ENCODE results near the gene LRMDA. TPM values are rescaled to one million over a fixed set of nuclear protein-coding genes. Genes with fewer than 3 reads are reported as not detected.

LRMDA gene
- total RNA-seq, 1 donor from 2014 or later = not detected

DNA sequence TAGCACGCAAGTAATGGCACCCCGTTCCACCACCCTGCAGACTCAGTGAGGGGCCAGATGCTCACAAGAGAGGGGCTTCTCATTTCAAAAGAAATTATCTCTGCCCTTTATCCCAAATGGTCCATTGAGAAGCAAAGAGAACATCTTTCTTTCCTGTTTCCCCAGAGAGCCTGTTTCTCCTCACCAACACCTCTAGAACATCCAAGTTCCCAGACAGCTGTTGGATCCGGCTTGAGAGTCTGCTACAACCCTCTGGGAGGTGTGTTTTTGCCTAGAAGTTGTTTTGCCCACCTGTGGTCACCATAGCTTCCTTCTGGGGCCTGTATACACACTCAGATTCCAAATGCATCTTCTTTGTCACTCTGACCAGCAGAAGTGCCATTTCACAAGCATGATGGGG lies 637.4 kb downstream of the LRMDA start:
- intact Hi-C loops (cut with micrococcal nuclease) = no loop called here

DNA sequence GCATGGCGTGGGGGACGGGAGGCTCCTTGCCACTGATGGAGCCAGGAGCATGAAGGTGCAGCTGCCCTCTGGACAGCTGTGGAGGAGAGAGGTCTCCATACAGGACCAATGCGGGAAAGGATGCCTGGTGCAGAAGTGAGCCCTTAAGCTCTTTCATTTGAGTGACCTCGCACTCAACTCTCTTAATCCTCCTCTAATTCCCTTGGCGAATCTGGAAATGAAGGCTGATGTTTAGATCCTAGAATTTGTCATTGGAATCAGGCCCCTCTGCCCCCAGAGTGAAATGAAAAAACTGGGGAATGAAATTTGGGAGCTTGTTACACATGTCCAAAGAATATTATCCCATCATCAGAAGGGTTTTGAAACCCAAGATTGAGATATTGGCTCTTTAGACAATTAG lies 639.5 kb downstream of the LRMDA start:
- intact Hi-C loops (cut with micrococcal nuclease) = no loop called here

DNA sequence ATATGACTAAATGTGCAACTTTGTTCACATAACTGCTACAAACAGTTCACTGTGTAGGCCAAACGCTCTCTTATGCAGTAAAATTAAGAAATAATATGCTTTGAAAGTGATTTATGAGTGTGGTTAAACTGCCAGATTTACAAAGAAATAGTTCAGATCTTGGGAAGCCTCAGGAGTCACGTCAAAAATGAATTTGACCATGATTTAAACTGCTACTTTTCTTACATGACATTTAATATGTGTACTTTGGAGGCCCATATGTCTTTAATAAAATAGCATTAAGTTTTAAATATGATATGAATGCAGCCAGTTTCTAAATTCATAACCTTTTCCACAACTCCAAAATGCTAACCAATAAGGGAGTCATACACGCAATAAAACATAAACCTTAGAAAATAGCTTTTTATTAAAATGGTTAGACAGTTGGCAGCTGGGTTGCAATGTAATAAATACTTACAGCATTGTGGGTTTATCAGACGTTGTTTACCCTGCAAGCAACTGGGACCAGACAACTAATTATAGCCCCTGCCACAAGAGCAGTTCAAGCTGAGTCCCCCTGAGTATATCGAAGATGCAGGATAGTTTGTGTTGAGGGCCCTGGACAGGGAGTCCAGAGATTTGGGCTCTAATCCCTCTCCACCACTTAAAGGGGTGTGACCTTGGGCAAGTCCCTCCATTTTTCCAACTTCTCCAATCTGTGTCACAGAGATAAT lies 640.4 kb downstream of the LRMDA start:
- intact Hi-C loops (cut with micrococcal nuclease) = no loop called here

DNA sequence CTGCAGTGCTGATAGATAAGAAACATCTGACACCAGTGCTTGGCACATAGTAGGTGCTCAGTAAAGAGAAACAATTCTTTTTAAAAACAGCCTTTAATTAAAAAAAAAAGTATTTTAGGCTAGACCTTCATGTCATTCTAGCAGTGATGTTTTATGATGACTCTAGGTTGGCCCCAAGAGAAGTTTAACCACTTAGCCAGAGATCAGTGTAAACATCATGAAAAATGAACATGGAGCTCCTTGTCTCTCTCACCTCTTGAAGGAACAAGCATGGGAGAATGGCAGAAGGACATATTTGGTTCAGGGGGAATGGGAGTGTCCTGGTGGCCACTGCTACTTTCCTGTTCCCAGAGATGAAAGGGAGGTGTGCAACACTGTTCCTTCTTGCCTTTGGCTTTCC lies 641.0 kb downstream of the LRMDA start:
- intact Hi-C loops (cut with micrococcal nuclease) = no loop called here

DNA sequence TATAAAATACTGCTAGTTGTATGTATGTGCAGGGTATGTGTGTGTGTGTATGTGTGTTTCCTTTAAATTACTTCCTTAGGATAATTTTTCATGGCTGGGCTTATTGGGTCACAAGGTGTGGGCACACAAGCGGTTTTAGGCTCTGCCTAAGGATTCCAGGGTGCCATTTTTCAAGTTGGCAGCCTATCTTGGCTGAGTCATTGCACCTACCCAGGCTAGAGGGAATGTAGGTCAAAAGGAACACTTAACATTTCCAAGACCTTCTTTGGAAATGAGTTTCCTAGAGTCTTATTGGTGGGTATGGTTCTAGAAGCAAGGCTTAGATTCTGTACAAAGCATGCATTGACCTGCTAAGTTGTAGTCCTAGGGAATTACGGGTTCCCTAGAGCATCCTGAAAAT lies 642.1 kb downstream of the LRMDA start:
- intact Hi-C loops (cut with micrococcal nuclease) = no loop called here

DNA sequence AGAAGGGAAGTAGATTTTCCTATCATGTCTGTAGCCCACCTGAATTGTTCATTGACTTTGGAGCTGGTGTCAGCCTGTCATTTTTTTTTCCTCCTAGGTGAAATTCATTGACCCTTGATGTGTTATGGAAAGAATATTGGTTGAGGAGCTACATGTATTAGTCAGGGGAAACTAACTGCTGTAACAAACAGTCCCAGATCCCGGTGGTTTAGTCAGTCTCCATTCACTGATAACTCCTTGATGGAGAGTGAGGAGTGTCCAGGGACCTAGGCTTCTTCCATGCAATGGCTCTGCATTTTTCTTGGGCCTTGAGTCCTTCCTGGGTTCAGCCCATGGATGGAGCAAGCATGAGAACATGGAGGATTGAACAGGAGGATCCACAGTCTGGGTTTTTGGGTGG lies 643.2 kb downstream of the LRMDA start:
- intact Hi-C loops (cut with micrococcal nuclease) = no loop called here

DNA sequence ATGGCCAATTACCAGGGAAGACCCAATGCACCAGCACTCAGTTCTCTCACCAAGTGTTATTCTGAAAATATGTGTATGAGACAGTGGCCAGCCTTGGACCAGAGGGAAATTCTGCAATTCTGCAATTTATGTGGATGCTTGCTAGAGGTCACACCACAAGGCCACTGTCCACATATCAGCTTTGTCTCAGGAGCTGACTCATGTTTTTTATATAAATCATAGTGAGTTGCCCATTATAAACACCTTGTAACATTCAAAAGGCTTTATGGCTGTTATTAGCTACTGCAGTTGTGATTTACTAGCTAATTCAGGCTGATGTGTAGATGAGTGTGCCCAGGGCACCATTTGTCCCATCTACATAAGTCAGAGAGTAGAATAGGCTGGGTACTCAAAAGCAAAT lies 649.0 kb downstream of the LRMDA start:
- intact Hi-C loops (cut with micrococcal nuclease) = no loop called here

DNA sequence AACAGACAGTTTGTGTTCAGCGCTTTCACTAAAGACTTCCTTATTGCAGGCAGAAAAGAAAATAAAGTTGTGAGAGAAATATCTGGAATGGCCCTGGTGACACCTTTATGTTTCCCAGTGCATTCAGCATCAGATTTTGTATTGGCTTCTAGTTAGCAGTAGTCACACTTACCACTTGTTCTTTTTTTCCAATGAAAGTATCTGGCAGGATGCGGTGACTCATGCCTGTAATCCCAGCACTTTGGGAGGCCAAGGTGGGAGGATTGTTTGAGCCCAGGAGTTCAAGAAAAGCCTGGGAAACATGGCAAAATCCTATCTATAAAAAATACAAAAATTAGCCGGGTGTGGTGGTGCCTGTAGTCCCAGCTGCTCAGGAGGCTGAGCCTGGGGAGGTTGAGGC lies 649.6 kb downstream of the LRMDA start:
- intact Hi-C loops (cut with micrococcal nuclease) = no loop called here

DNA sequence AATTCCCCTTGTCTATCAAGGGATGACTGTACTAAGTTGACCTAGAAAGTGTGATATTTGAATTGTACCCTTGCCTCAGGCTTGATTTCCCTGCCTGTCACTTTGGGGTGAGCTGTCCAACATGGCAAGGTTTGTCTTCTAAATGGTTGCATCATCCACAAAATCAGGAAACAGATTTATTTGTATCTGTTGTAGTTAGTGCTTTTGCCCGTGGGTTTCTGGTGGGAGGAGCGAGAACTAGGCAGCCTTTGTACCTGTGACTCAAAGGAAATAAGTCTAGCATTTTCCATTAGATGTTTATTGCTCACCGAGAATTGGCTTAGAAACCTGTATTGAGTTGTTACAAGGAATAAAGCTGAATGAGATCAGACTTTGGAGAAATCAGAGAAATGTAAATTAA lies 650.8 kb downstream of the LRMDA start:
- intact Hi-C loops (cut with micrococcal nuclease) = no loop called here

DNA sequence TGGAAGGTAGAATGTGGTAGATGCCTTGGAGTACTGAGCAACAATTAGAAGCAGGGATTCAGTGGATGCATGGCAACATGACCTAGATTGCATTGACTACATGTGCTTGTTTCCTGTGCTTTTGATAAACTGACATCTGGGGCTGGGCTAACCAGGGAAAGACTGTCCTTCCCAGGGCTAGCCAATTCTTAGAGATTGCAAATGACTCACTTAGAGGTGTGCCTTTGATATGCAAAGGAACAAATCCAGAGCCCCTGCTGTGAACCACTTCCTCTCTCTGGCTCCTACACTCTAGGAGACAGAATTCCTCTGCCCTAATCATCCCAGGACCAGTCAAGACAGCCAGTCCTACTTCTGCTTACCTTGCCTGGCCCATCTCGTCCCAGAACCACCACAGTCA lies 651.5 kb downstream of the LRMDA start:
- intact Hi-C loops (cut with micrococcal nuclease) = no loop called here

DNA sequence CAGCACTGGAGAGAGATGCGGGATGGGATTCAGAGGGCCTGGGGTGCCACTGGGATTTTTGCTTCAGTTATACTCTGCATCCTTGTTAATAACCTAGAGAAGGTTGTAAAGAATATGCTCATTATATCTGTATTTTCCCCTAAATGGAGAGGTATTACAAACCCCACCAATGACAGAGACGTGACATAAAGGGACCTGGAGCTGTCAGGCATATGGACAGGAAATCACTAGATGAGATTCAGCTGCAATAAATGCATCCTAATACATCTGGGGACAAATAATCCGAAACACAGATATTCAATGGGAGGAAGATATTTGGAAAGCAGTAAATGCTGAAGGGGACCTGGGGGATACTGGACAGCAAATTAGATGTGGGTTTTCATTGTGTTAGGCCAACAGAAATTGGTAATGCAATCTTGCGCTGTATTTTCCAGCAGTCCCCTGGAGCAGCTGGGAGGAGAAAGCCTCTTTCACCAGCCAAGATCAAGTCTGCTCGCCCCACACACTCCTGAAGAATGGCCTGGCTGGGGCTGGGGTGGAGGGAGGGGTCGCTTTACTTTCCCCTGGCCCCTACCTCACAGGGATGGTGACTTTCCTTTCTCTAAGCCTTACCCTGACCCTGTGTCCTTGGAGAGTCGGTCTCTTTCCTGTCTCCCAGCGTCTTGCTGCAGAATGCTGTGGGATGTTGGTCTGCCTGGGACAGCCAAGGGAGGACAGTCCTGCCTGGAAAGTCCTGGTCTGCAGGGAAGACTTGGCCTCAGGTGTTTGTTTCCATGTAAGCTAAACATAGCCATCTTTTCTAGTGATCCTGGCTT lies 653.8 kb downstream of the LRMDA start:
- intact Hi-C loops (cut with micrococcal nuclease) = no loop called here

DNA sequence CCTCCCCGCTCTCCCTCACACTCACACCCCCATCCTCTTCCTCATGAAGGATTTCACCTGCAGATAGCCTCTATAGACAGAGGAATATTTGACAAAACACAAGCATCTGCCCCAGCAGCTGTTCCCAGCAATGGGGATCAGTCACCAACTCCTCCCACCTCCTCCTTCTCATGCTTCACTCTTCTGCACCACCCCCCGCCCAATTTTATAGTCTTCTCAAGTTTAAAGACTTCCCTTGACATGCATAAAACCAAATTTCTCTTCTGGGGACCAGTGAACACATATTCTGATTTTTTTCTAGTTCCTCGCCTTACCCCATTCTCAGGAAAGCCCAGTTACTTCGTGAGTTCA lies 654.4 kb downstream of the LRMDA start:
- intact Hi-C loops (cut with micrococcal nuclease) = no loop called here

DNA sequence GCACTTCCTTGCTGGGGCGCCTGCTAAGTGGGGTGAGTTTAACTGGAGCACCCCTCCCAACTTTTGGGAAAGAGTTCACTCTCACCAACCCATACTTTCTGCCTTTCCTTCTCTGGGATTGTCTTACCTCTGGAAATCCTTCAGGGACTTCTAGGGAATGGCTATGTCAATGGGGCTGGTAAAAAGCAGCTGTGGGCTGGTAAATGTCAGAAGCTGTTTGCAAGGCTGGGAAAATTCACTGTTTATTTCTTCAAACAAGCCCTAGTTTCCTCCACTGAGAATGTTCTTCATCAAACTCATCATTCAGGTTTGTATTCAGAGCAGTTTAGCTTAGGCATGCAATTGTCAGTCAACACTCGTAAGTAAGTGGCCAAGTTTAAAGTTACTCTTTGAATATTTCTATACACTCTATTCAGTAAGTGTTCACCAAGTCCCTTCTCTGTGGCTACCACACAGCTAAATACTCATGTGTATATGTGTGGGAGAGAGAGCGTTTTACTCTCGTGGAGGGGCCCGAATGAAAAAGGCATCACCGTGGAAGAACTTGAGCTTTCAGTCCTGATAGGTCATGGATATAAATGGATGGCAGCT lies 654.8 kb downstream of the LRMDA start:
- intact Hi-C loops (cut with micrococcal nuclease) = no loop called here

DNA sequence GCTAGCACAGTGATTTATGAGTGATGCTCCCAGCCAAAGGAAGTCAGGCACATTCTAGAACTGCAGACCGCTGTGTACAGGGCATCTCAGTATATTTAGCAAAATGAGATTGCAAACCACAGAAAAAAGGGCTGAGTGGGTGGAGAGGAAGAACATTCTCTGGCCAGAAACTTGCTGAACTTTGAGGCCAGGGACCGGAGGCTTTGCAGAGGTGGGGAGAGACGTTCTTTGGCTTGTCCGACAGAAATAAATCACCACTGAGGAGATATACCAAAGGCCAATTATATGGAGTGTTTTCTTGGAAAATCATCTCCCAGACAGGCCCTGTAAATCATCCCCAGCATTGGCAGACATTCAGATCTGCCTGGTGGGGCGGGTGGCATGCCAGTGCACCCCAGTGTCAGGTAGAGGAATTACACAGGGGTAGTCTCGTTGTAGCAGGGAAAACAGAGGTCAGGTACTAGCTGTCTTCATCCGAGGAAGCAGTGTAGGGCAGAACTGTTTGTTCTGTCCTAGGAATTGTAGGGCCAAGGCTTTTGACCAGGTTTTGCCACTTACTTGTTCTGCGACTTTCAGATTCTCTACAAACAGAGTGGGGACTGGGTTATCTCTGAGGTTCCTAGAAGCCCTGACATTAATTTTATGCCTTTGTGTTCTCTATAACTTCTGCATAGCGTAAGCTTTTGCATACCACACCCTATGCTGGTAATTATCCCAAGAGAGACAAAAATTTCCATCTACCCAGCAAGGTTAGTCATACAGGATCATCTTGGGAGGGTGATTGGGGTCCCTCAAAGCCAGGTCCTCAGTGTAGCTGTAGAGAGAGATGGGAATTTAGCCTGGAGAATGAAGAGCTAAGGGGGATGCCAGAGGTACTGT lies 655.6 kb downstream of the LRMDA start:
- intact Hi-C loops (cut with micrococcal nuclease) = no loop called here

DNA sequence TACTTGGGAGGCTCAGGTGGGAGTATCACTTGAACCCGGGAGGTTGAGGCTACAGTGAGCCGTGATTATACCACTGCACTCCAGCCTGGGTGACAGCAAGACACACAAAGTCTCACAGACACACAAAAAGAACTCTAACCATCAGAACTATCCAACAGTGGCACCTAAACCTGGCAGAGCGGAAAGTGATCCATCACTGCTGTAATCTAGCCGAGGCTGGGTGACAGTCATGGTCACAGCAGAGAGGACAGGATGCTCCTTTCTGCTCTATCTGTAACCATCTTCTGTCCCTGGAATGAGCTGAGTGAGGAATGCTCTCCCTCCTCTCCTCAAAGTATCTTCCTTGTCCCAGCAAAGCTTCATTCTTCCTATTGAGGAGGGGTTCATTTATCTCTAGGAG lies 656.6 kb downstream of the LRMDA start:
- intact Hi-C loops (cut with micrococcal nuclease) = no loop called here

DNA sequence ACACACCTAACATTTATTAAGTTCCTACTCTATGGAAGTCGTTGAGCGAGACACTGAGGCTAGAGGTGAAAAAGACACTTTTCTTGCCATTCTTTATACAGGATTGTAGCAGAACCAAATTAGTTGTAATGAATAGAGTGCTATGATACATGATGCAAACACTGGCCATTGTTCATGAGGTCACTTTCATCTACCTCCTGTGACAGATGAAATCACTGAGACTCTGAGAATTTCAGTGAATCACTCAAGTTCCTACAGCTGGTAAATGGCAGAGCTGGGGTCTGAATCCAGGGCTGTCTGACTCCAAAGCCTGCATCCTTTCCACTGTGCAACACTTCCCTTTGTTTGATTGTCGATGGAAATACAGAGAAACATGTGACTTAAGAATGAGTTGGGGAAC lies 657.6 kb downstream of the LRMDA start:
- intact Hi-C loops (cut with micrococcal nuclease) = no loop called here

DNA sequence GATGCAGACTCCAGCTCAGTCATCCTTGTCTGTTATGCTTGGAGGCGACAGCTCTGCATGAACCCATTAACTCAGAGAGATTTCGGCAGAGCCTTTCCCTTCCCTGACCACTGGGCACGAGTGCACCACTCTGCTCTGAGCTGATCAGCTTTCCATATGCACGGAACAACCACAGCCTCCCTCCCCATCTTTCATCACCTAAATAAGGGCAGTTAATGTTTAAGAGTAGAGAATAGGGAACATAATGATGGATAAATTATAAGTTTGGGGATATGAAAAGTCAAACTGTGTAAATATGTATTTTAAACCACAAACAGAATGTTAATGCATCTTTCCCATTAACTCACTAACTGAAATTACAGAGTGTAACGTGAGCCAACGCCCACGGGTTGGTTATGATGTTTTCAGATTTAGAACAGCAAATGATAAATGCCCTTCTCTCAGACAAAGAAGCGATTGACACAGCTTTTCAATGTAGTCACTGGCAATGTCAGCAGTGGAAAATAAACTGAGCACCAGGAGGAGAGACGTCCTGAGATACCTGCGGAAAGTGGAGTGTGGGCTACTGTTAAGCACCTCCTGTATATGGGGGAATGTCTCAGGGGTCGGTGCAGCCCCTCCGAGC lies 658.2 kb downstream of the LRMDA start:
- intact Hi-C loops (cut with micrococcal nuclease) = no loop called here

DNA sequence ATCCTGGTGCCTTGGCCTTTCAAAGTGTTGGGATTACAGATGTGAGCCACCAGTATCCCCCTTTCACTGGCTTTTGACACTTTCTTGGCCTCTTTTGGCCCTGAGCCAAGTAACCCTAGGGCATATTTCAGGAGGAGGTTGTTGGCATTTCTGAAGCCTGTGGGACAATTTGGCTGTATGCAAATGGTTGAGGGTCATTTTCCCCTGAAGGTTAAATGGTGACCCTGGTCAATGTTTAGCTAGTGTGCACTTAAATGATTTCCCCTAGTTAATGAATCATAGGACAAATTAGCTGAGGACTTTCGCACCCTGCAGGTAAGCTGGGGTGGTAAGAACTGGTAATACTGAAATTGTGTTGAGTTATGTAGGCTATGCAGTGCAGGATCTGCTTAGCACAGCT lies 660.5 kb downstream of the LRMDA start:
- intact Hi-C loops (cut with micrococcal nuclease) = no loop called here

DNA sequence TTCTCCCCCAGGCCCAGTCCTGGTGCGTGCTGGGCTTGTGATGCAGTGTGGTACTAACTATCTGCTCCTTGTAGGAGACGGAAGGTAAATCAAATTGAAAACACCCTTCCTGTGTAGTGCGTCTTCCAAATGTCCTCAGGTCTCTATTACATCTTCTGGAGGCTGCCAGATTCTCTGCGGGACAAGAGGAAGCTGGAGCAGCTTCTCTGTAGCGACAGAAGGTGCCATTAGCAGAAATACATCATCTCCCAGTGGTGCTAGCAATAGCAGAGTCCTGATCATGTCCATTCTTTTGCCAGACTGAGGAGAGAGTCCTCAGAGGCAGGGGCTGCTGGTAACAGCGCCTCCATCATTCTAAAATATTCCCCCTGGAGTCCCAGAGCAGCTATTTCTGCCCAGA lies 675.2 kb downstream of the LRMDA start:
- intact Hi-C loops (cut with micrococcal nuclease) = no loop called here

DNA sequence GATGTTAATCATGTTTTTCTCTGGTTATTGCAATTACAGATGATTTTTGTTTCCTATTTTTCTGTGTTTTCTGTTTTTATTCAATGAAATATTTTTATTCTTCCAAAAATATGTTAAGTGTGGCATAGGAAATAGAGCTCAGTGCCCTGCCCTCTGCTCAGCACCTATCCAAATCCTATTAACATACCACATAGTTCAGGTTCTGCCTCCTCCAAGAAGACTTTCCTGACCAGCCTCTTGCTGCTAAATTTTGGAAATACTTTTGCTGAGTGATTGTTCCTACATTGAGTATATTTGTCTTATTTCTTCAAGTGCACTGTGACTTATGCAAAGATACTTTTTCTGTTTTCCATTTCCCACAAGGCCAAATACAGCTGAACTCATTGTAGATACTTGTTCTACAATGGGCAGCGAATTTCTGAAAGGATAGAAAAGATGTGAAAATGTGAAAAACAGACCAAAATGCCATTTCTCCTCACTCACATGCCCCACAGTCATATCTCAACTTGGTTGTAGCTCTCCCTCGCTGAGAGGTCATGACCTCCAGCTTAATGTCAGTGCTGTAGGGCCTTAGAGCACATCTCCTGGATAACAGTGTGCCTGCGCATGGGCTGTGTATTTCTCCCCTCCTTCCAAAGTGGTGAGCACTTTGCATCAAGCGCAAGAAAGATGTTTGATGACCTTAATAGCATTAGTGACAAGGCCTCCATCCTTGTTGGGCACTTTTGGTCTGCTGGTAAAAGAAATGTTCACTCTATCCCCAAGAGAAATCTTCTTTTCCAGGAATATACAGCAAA lies 677.3 kb downstream of the LRMDA start:
- intact Hi-C loops (cut with micrococcal nuclease) = no loop called here

Data from T-helper 1 cell treated with Interleukin-12 subunit alpha and Interleukin-12 subunit beta and Interleukin-4 antibody, amounts not matched to agents 30 ng/mL and 1 ng/mL, for 36 hours (primary cell).